KMS-11 (cell line): ENCODE measurements around the gene ACAP1.

ENCODE experiments used
- H2AFZ ChIP-seq: fragments of 200-600 bp; sonication (generic); 2 replicates; pipeline ENCODE4 v1.6.1; 2016; ENCODE audit warnings: antibody characterized with exemption, mixed run types, low read depth
- H3K27ac ChIP-seq: fragments of 200-600 bp; sonication (generic); 2 replicates; pipeline ENCODE4 v1.6.1; 2016; ENCODE audit warnings: mild to moderate bottlenecking, mixed run types
- H3K27me3 ChIP-seq: fragments of 200-600 bp; sonication (generic); 2 replicates; pipeline ENCODE4 v1.6.1; 2017; ENCODE audit warnings: mild to moderate bottlenecking, low read depth, mixed run types, moderate library complexity; ENCODE audit not compliant: insufficient read depth
- H3K36me3 ChIP-seq: fragments of 200-600 bp; sonication (generic); 2 replicates; pipeline ENCODE4 v1.6.1; 2017; ENCODE audit warnings: mild to moderate bottlenecking, mixed run types; ENCODE audit not compliant: insufficient read depth
- H3K4me1 ChIP-seq: fragments of 200-600 bp; sonication (generic); 2 replicates; pipeline ENCODE4 v1.6.1; 2016; ENCODE audit warnings: mild to moderate bottlenecking, low read depth, mixed run types; ENCODE audit not compliant: poor library complexity, severe bottlenecking
- H3K4me2 ChIP-seq: fragments of 200-600 bp; sonication (generic); 2 replicates; pipeline ENCODE4 v1.7.0; 2016; ENCODE audit warnings: mild to moderate bottlenecking, mixed run types
- H3K4me3 ChIP-seq: fragments of 200-600 bp; sonication (generic); IDR thresholded peaks from 2 replicates; pipeline ENCODE4 v1.6.1; 2017; ENCODE audit warnings: low read depth, low read length, mixed read lengths; ENCODE audit not compliant: insufficient read depth
- H3K79me2 ChIP-seq: fragments of 200-600 bp; sonication (generic); 2 replicates; pipeline ENCODE4 v1.6.1; 2016; ENCODE audit warnings: low read depth, mixed run types; ENCODE audit not compliant: insufficient read depth
- H3K9ac ChIP-seq: fragments of 200-600 bp; sonication (generic); 2 replicates; pipeline ENCODE4 v1.6.1; 2016; ENCODE audit warnings: mild to moderate bottlenecking, mixed run types
- H4K20me1 ChIP-seq: fragments of 200-600 bp; sonication (generic); 2 replicates; pipeline ENCODE4 v1.6.1; 2016; ENCODE audit warnings: mild to moderate bottlenecking, mixed run types; ENCODE audit not compliant: insufficient read depth
- CTCF ChIP-seq: fragments of 200-600 bp; sonication (generic); conservative IDR thresholded peaks from 2 replicates; pipeline ENCODE4 v1.6.1; 2017; ENCODE audit warnings: low read depth, mild to moderate bottlenecking, antibody characterized with exemption, low read length, moderate library complexity, mixed read lengths

The ACAP1 gene

GRCh38 chr17:7398612-7399011, 62.3 kb downstream of the ACAP1 start:
- H3K79me2 ChIP-seq = no peaks in the 10 kb centered on the region
- no peaks in the 10 kb centered on the region for H3K27me3 ChIP-seq
- H3K4me2 ChIP-seq = no peak overlapping the region
- no peak overlapping the region for H2AFZ ChIP-seq
- H3K9ac ChIP-seq = no peak overlapping the region
- no peaks in the 10 kb centered on the region for H4K20me1 ChIP-seq
- no peak for TF ChIP-seq CTCF
- H3K36me3 ChIP-seq = no peaks in the 10 kb centered on the region
- no peak overlapping the region for H3K27ac ChIP-seq
- no peaks in the 10 kb centered on the region for H3K4me1 ChIP-seq
- H3K4me3 ChIP-seq = no peak overlapping the region
